Loucy (cell line): ENCODE measurements around the gene TPSB2.

Source experiments
- H2AFZ ChIP-seq: fragments of 200-600 bp; sonication (generic); 2 replicates; pipeline ENCODE4 v1.6.0; 2016; ENCODE audit warnings: antibody characterized with exemption, mild to moderate bottlenecking, low read length, moderate library complexity
- H3F3A ChIP-seq: fragments of 200-600 bp; 2 replicates; pipeline ENCODE4 v1.6.0; 2016; ENCODE audit warnings: antibody characterized with exemption, low read depth, mild to moderate bottlenecking
- H3K27me3 ChIP-seq: fragments of 200-600 bp; sonication (generic); 2 replicates; pipeline ENCODE4 v1.6.1; 2014; ENCODE audit warnings: low read length, mild to moderate bottlenecking; ENCODE audit not compliant: insufficient read depth, poor library complexity, severe bottlenecking
- H3K36me3 ChIP-seq: fragments of 200-600 bp; sonication (generic); 2 replicates; pipeline ENCODE4 v1.6.1; 2016; ENCODE audit warnings: low read length; ENCODE audit not compliant: insufficient read depth
- H3K4me1 ChIP-seq: fragments of 200-600 bp; sonication (generic); 2 replicates; pipeline ENCODE4 v1.5.1; 2014; ENCODE audit warnings: low read length, mild to moderate bottlenecking; ENCODE audit not compliant: insufficient read depth, poor library complexity, severe bottlenecking
- H3K4me2 ChIP-seq: fragments of 200-600 bp; sonication (generic); 2 replicates; pipeline ENCODE4 v1.6.0; 2014; ENCODE audit warnings: antibody characterized with exemption, low read length, low read depth, mild to moderate bottlenecking; ENCODE audit not compliant: poor library complexity, severe bottlenecking
- H3K4me3 ChIP-seq: fragments of 200-600 bp; sonication (generic); 2 replicates; pipeline ENCODE4 v1.5.1; 2014; ENCODE audit warnings: low read length, mild to moderate bottlenecking, mixed read lengths; ENCODE audit not compliant: poor library complexity, severe bottlenecking
- H3K79me2 ChIP-seq: fragments of 200-600 bp; sonication (generic); 2 replicates; pipeline ENCODE4 v1.6.1; 2014; ENCODE audit warnings: low read length; ENCODE audit not compliant: insufficient read depth
- H3K9ac ChIP-seq: fragments of 200-600 bp; sonication (generic); 2 replicates; pipeline ENCODE4 v1.6.0; 2014; ENCODE audit warnings: mild to moderate bottlenecking, low read depth, low read length, moderate library complexity; ENCODE audit not compliant: poor library complexity, severe bottlenecking
- H3K9me2 ChIP-seq: fragments of 200-600 bp; sonication (generic); replicated peaks from 2 replicates; pipeline ENCODE4 v1.6.1; 2016; ENCODE audit warnings: low read depth, low read length, mixed read lengths
- H3K9me3 ChIP-seq: fragments of 200-600 bp; sonication (generic); 2 replicates; pipeline ENCODE4 v1.6.1; 2014; ENCODE audit warnings: mild to moderate bottlenecking, antibody characterized with exemption, low read length, low read depth; ENCODE audit not compliant: insufficient read depth
- H4K20me1 ChIP-seq: fragments of 200-600 bp; sonication (generic); 2 replicates; pipeline ENCODE4 v1.6.0; 2014; ENCODE audit warnings: antibody characterized with exemption, low read length, mild to moderate bottlenecking; ENCODE audit not compliant: insufficient read depth, poor library complexity, severe bottlenecking
- EZH2phosphoT487 ChIP-seq: fragments of 200-600 bp; IDR thresholded peaks from 2 replicates; pipeline ENCODE4 v1.6.1; 2018; ENCODE audit warnings: antibody characterized with exemption, mild to moderate bottlenecking, moderate library complexity, borderline replicate concordance
- TF ChIP-seq, protein P1 (sequence below): fragments of 200-600 bp; sonication (generic); conservative IDR thresholded peaks from 2 replicates; pipeline ENCODE4 v1.5.1; 2014; ENCODE audit warnings: mild to moderate bottlenecking, antibody characterized with exemption, low read length

Gene TPSB2

GRCh38 chr16:1265826-1266225 is 35.8 kb upstream of the TPSB2 start:
- Histone ChIP-seq H3K9me3 (no peaks in the 10 kb centered on the region), H3K9me2 (no peaks in the 10 kb centered on the region), H2AFZ (no peak overlapping the region), H3K9ac (no peak overlapping the region), H3K79me2 (no peaks in the 10 kb centered on the region), H3F3A (no peaks in the 10 kb centered on the region), H4K20me1 (no peaks in the 10 kb centered on the region), H3K27me3 (no peaks in the 10 kb centered on the region), H3K4me2 (no peak overlapping the region), H3K4me3 (no peak overlapping the region), H3K4me1 (no peaks in the 10 kb centered on the region), H3K36me3 (no peaks in the 10 kb centered on the region)
- TF ChIP-seq EZH2phosphoT487 = no peak
- TF ChIP-seq, protein P1, sequence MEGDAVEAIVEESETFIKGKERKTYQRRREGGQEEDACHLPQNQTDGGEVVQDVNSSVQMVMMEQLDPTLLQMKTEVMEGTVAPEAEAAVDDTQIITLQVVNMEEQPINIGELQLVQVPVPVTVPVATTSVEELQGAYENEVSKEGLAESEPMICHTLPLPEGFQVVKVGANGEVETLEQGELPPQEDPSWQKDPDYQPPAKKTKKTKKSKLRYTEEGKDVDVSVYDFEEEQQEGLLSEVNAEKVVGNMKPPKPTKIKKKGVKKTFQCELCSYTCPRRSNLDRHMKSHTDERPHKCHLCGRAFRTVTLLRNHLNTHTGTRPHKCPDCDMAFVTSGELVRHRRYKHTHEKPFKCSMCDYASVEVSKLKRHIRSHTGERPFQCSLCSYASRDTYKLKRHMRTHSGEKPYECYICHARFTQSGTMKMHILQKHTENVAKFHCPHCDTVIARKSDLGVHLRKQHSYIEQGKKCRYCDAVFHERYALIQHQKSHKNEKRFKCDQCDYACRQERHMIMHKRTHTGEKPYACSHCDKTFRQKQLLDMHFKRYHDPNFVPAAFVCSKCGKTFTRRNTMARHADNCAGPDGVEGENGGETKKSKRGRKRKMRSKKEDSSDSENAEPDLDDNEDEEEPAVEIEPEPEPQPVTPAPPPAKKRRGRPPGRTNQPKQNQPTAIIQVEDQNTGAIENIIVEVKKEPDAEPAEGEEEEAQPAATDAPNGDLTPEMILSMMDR = no peak

DNA sequence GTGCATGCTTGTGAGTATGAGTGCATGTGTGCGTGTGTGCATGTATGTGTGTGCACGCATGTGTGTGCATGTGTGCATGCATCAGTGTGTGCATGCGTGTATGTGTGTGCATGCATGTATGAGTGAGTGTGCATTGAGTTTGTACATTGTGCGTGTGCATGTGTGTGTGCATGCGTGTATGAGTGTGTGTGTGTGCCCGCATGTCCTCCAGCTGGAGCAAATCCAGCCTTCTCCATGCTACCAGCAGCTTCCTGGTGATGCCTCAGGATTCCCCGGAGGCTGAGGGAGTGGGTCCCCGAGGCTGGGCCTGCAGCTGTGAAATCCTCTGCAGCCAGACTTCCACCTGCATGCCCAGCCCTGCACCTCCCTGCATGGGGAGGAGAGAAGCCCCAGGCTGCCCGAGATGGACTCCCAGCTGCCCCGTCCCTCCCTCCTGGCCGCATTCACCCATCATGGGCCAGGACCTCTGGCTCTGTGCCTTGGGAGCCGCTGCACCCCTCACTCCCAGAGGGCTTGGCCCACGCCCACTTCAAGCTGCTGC is 35.2 kb upstream of the TPSB2 start:
- Histone ChIP-seq H3K27me3 (no peaks in the 10 kb centered on the region), H3K9ac (no peak overlapping the region), H3F3A (no peaks in the 10 kb centered on the region), H3K79me2 (no peaks in the 10 kb centered on the region), H3K9me3 (no peaks in the 10 kb centered on the region), H3K4me1 (no peaks in the 10 kb centered on the region), H3K4me2 (no peak overlapping the region), H3K36me3 (no peaks in the 10 kb centered on the region), H3K4me3 (no peak overlapping the region), H2AFZ (no peak overlapping the region), H4K20me1 (no peaks in the 10 kb centered on the region), H3K9me2 (no peaks in the 10 kb centered on the region)
- TF ChIP-seq, protein P1 = no peak
- no peak for TF ChIP-seq EZH2phosphoT487

DNA sequence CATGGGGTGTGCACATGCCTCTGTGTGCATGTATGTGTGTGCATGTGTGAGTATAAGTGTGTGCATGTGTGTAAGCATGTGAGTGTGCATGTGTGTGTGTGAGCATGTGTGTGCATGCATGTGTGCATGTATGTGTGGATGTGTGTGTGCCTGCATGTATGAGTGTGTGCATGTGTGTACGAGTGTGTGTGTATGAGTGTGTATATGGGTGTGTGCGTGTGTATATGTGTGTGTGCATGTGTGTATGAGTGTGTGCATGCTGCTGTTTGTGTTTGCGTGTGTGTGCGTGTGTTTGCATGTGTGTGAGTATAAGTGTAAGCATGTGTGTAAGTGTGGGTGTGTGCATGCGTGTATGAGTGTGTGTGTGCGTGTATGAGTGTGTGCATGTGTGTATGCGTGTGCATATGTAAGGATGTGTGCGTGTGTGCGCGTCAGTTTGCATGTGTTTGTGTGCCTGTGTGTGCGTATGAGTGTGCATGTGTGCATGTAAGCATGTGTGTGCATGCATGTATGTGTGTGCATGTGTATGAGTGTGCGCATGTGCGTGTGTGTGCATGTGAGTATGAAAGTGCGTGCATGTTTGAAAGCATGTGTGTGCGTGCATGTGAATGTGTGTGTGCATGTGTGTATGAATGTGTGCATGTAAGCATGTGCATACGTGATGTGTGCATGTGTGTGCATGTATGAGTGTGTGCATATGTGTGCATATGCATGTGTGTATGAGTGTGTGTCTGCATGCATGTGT is 34.5 kb upstream of the TPSB2 start:
- Histone ChIP-seq H3K4me1 (no peaks in the 10 kb centered on the region), H3K4me2 (no peak overlapping the region), H3K27me3 (no peaks in the 10 kb centered on the region), H2AFZ (no peak overlapping the region), H3F3A (no peaks in the 10 kb centered on the region), H3K9ac (no peak overlapping the region), H3K9me2 (no peaks in the 10 kb centered on the region), H3K79me2 (no peaks in the 10 kb centered on the region), H3K9me3 (no peaks in the 10 kb centered on the region), H3K4me3 (no peak overlapping the region), H3K36me3 (no peaks in the 10 kb centered on the region), H4K20me1 (no peaks in the 10 kb centered on the region)
- TF ChIP-seq, protein P1 = no peak
- no peak for TF ChIP-seq EZH2phosphoT487
